SU-DHL-6 (cell line): Measurements from ENCODE around the gene PEX7.

Source experiments
- EZH2phosphoT487 ChIP-seq: fragments of 200-600 bp; sonication (generic), shearing (Covaris generic); conservative IDR thresholded peaks from 2 replicates; pipeline ENCODE4 v1.6.1; 2018; ENCODE audit warnings: mild to moderate bottlenecking, antibody characterized with exemption, low read length, moderate library complexity, mixed read lengths
- TF ChIP-seq, protein P1 (sequence below): fragments of 200-600 bp; sonication (generic); IDR thresholded peaks from one replicate; pipeline ENCODE4 v1.5.1; 2017; ENCODE audit warnings: antibody characterized with exemption, mild to moderate bottlenecking, low read length, moderate library complexity; ENCODE audit not compliant: insufficient read depth, poor library complexity, severe bottlenecking

DNA sequence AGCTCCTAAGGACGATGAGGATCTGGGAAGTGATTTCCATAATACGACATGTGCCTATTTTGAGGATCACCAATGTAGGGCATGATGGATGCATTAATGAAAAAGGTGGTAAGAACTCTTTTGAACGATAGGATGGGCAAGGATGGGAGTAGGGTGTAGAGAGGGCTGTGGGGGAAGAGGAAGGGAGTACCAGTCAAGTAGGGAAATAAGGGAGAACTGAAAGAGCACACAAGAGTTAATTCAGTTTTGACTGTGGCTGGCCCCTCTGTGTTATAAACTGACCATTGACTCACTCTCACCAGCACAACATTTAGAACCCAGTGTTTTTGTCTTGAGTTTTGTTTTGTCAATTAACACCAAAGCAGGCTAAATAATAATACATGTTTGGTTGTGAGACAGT, 132.7 kb downstream of the PEX7 start:
- TF ChIP-seq, protein P1, sequence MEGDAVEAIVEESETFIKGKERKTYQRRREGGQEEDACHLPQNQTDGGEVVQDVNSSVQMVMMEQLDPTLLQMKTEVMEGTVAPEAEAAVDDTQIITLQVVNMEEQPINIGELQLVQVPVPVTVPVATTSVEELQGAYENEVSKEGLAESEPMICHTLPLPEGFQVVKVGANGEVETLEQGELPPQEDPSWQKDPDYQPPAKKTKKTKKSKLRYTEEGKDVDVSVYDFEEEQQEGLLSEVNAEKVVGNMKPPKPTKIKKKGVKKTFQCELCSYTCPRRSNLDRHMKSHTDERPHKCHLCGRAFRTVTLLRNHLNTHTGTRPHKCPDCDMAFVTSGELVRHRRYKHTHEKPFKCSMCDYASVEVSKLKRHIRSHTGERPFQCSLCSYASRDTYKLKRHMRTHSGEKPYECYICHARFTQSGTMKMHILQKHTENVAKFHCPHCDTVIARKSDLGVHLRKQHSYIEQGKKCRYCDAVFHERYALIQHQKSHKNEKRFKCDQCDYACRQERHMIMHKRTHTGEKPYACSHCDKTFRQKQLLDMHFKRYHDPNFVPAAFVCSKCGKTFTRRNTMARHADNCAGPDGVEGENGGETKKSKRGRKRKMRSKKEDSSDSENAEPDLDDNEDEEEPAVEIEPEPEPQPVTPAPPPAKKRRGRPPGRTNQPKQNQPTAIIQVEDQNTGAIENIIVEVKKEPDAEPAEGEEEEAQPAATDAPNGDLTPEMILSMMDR = no peak
- no peak for TF ChIP-seq EZH2phosphoT487
